Esophagus squamous epithelium (tissue), 5 donors: ENCODE results near the gene CATSPERZ. TPM values are rescaled to one million over a fixed set of nuclear protein-coding genes. Genes with fewer than 3 reads are reported as not detected.

Experiments
- DNase-seq: peaks from one replicate; lab custom pipeline; 2025; lab: John Stamatoyannopoulos, UW
- H3K27ac ChIP-seq, 4 donors: fragments of 200-600 bp; sonication (generic); one replicate each; pipeline ENCODE4 v1.5.1; 2016 to 2019; ENCODE audit warnings: mild to moderate bottlenecking in 1 of 4
- H3K27me3 ChIP-seq, 4 donors: fragments of 200-600 bp; sonication (generic); 1 replicate in 3 of 4; 2 replicates in 1 of 4; pipeline versions ENCODE4 v1.5.1 to v1.6.0; 2017 to 2021; ENCODE audit warnings: antibody characterized with exemption in 1 of 4
- H3K36me3 ChIP-seq, 3 donors: fragments of 200-600 bp; sonication (generic); one replicate each; pipeline ENCODE4 v1.5.1; 2016 to 2019
- H3K4me1 ChIP-seq, 3 donors: fragments of 200-600 bp; sonication (generic); one replicate each; pipeline ENCODE4 v1.5.1; 2017 to 2019
- H3K4me3 ChIP-seq, 4 donors: fragments of 200-600 bp; sonication (generic); 1 replicate in 3 of 4; 2 replicates in 1 of 4; pipeline ENCODE4 v1.5.1; 2016 to 2019; ENCODE audit warnings: mild to moderate bottlenecking in 2 of 4, moderate library complexity in 1 of 4
- H3K9me3 ChIP-seq, 3 donors: fragments of 200-600 bp; sonication (generic); one replicate each; pipeline ENCODE4 v1.5.1; 2016 to 2019
- POLR2A ChIP-seq, 4 donors: fragments of 450-650 bp; IDR thresholded peaks; one replicate each; pipeline ENCODE4 v1.6.1; 2017; ENCODE audit warnings: antibody characterized with exemption in 4 of 4, mild to moderate bottlenecking in 4 of 4, moderate library complexity in 3 of 4
- WGBS, 2 donors: methylation state at CpG; one replicate each; pipeline ENCODE4 v1.1.5; 2018; 5-methylcytosine and 5-hydroxymethylcytosine counted together
- intact Hi-C: fragments of 100-400 bp; cut with DNase I; formaldehyde crosslinking; loops from one replicate; pipeline ENCODE4 v1.15.0; 2022
- total RNA-seq, 4 donors: library from RNA; depleted of rRNA; stranded (reverse); fragments of >200 nt; gene quantifications; one replicate each; pipeline ENCODE4 v1.1.0, GENCODE V29; 2016
- TF ChIP-seq, protein P1 (sequence below), 6 experiments: fragments of 450-650 bp in 4 of 6; fragments of 200-600 bp in 2 of 6; sonication (generic) in 2 of 6; IDR thresholded peaks; one replicate each; pipeline ENCODE4 v1.5.1; 2016 to 2019; ENCODE audit warnings: antibody characterized with exemption in 6 of 6, mild to moderate bottlenecking in 4 of 6, moderate library complexity in 4 of 6
- donor health status: DM: yes; HTN: yes; CAD: no.

The CATSPERZ gene, protein sequence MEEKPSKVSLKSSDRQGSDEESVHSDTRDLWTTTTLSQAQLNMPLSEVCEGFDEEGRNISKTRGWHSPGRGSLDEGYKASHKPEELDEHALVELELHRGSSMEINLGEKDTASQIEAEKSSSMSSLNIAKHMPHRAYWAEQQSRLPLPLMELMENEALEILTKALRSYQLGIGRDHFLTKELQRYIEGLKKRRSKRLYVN
- total RNA-seq: not detected

DNA sequence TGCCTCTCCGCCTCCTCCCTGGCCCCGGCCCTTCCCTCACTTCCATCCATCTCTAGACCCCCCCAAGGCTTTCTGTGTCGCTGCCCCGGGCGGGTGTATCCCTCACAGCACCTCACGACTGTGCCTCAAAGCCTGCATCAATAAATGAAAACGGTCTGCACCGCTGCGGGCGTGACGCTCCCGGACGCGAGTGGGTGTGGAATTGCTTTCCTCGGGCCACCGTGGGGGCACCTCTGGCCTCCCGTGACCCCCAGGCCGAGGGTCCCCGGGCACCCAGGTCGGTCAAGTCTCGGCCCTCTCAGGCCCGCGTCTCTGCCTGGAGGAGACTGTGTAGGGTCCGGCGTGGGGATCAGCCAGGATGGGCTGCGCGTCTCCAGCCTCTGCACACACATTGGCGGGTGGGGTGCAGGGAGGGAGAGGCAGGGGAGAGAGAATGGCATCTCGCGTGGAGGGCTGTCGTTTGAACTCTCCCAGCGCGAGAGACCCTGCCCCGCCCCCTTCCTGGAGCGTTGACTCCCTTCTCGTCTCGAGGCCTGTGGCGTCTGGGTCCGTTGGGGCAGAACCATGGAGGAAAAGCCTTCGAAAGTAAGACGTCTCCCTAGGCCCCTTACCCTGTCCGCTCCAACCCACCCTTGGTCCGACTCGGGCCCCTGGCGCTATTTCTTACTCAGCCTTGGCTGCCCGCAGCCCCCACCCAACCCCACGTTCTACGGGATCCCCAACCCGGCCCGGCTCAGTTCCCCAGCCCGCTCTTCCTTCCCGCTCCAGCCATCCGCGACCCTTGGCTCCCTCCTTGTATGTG, at the start of gene CATSPERZ:
Gene CATSPERZ, plus strand, starts transcription at position 512 of the 802 bp plus-strand sequence. Its CDS starts 53 bp downstream, at position 565.
- peaks cover 9 to 80% (median 18%) of the 10 kb centered on the region in 4 donors for H3K27me3 ChIP-seq
- peak within 1 kb of the TSS; percentile 26 to 67 (median 46) for H3K4me3 ChIP-seq
- no peak for TF ChIP-seq POLR2A (IDR thresholded peaks at IDR 0.05)
- TF ChIP-seq, protein P1, sequence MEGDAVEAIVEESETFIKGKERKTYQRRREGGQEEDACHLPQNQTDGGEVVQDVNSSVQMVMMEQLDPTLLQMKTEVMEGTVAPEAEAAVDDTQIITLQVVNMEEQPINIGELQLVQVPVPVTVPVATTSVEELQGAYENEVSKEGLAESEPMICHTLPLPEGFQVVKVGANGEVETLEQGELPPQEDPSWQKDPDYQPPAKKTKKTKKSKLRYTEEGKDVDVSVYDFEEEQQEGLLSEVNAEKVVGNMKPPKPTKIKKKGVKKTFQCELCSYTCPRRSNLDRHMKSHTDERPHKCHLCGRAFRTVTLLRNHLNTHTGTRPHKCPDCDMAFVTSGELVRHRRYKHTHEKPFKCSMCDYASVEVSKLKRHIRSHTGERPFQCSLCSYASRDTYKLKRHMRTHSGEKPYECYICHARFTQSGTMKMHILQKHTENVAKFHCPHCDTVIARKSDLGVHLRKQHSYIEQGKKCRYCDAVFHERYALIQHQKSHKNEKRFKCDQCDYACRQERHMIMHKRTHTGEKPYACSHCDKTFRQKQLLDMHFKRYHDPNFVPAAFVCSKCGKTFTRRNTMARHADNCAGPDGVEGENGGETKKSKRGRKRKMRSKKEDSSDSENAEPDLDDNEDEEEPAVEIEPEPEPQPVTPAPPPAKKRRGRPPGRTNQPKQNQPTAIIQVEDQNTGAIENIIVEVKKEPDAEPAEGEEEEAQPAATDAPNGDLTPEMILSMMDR (IDR thresholded peaks at IDR 0.05): no peak
- no peak for DNase-seq
- no peaks in the 10 kb centered on the region for H3K9me3 ChIP-seq
- peak within 1 kb of the TSS in 3 of 4 donors; percentile 32 to 64 (median 42) for H3K27ac ChIP-seq
- H3K36me3 ChIP-seq: no peaks in the 10 kb centered on the region
- intact Hi-C loops: loop anchor here (5.0 kb wide), 1 partner anchor 98 kb away; no protein-coding TSS in a partner anchor
- H3K4me1 ChIP-seq: peaks cover 28 to 62% (median 29%) of the 10 kb centered on the region in 3 donors
- 2 to 27% methylated on average over 5 to 24 of the region's 54 CpGs for WGBS, 2 donors

DNA sequence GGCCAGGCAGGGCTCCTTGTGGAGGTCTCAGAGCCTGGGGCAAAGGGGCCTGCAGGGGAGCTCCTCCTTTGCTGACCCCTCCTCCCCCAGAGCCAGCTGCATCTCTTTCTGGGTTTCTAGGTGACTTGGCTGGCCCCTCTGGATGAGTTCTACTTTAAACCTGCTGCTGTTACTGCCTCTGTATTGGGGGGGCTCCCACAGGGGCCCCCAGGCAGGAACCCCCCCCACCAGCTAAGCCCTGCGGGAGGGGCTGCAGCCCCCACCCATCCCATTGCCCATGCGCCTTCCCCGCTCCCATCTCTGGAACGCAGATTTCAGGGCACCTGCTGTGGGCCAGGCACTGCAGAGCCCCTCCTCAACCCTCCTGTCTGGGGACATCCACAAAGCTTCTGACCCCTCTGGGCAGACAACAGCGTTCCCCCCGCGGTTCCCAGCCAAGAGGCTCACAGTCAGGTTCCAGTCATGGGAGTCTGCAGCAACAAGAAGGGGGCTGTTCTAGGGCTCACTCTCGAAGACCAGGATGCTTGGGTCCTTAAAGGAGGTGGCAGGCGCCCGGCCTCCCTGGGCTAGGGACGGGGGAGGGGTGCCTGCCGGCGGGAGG, 49.6 kb upstream of the CATSPERZ start:
- H3K4me1 ChIP-seq: peaks cover 33 to 68% (median 48%) of the 10 kb centered on the region in 3 donors
- peak overlapping the region; percentile 81 to 91 (median 89) for H3K27ac ChIP-seq
- intact Hi-C loops: no loop called here
- peaks cover 0 to 17% (median 11%) of the 10 kb centered on the region in 3 donors for H3K36me3 ChIP-seq
- TF ChIP-seq, protein P1 (IDR thresholded peaks at IDR 0.05): no peak
- no peak for TF ChIP-seq POLR2A (IDR thresholded peaks at IDR 0.05)
- peak overlapping the region; percentile 73 to 94 (median 76) for H3K4me3 ChIP-seq
- no peaks in the 10 kb centered on the region for H3K9me3 ChIP-seq
- no CpG with 5 or more reads among the region's 13 CpGs for WGBS, 2 donors
- no peaks in the 10 kb centered on the region for H3K27me3 ChIP-seq
- no peak for DNase-seq

DNA sequence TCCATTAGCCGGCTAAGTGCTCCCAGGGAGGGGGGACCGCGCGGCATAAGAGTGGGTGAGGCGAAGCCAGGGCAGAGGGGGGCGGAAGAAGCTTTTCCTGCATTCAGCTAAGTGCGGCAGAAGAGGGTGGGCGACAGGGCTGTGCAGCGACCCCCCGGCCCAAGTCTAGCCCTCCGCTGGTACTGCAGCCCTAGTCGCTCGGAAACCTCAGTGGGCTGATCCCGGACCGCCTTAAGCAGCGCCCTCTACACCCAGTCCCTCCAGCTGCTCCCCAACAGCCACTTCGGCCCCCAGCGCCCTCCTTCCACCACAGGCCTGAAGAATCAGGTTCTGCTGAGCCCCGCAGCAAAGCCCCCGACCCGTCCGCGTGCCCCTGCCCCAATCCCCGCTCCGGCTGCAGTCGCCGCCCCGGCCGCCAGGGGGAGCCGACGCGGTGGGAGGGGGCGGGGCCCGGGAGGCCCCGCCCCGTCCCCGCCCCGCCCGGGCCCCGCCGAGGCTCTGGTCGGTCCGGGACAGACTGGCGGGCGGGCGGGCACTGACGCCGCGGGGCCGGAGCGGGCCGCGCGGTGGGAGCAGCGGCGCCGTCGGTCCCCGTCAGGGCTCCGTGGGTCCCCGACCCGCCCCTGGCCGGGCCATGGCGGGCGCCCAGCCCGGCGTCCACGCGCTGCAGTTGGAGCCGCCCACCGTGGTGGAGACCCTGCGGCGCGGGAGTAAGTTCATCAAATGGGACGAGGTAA, 49.0 kb upstream of the CATSPERZ start, which contains the start of gene PLCB3:
Gene PLCB3, plus strand, starts transcription at position 515 of the 737 bp plus-strand sequence. Its CDS starts 120 bp downstream, at position 635.
- WGBS, 2 donors: 0% methylated on average over 1 of the region's 75 CpGs; no CpG with 5 or more reads in 1 of the 2 donors
- no peaks in the 10 kb centered on the region for H3K27me3 ChIP-seq
- no peak for DNase-seq
- H3K27ac ChIP-seq: peak within 1 kb of the TSS; percentile 81 to 91 (median 89)
- peak in 3 of 4 donors; percentile 24 to 73 (median 38) for TF ChIP-seq POLR2A (IDR thresholded peaks at IDR 0.05)
- TF ChIP-seq, protein P1 (IDR thresholded peaks at IDR 0.05): peak; percentile 69 to 96 (median 90)
- peaks cover 29 to 67% (median 44%) of the 10 kb centered on the region in 3 donors for H3K4me1 ChIP-seq
- no peaks in the 10 kb centered on the region for H3K9me3 ChIP-seq
- peak within 1 kb of the TSS; percentile 73 to 94 (median 76) for H3K4me3 ChIP-seq
- peaks cover 4 to 24% (median 13%) of the 10 kb centered on the region in 3 donors for H3K36me3 ChIP-seq
- intact Hi-C loops: no loop called here

DNA sequence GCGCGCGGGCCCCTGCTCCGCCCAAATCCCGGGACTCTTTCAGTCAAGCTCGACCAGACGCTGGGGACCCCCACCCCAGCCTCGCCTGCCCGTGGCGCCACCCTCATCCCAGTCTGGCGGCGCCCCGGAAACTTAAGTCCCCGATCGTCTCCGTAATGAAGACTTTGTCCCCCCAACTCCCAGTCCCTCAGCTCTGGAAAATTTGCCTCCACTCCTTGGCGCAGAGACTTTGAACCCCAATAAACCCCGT, 48.5 kb upstream of the CATSPERZ start:
- Histone ChIP-seq H3K27me3 (no peaks in the 10 kb centered on the region), H3K27ac (peak overlapping the region; percentile 81 to 91 (median 89)), H3K4me3 (peak overlapping the region; percentile 73 to 94 (median 76)), H3K36me3 (peaks cover 9 to 29% (median 13%) of the 10 kb centered on the region in 3 donors), H3K4me1 (peaks cover 29 to 71% (median 44%) of the 10 kb centered on the region in 3 donors), H3K9me3 (no peaks in the 10 kb centered on the region)
- intact Hi-C loops: no loop called here
- no peak for DNase-seq
- TF ChIP-seq, protein P1 (IDR thresholded peaks at IDR 0.05): no peak
- no peak for TF ChIP-seq POLR2A (IDR thresholded peaks at IDR 0.05)
- WGBS, 2 donors: 0% methylated on average over 5 to 6 of the region's 18 CpGs
